Choroid plexus epithelial cell (primary cell): ENCODE data around the gene PRKCA.
"Not testable (repeated sequence)": the region's sequence is repeated elsewhere in the genome, so short reads cannot be mapped to it uniquely, and the experiment has no call there.

Experiments
- DNase-seq: peaks from one replicate; pipeline ENCODE4 v3.0.0-alpha.2; 2010; ENCODE audit warnings: low read depth
- H3K4me3 ChIP-seq: 2 replicates; pipeline ENCODE4 v1.5.1; 2011; ENCODE audit warnings: low read depth, mild to moderate bottlenecking, control low read depth, low read length, moderate library complexity
- CTCF ChIP-seq: conservative IDR thresholded peaks from 2 replicates; pipeline ENCODE4 v1.5.1; 2011; ENCODE audit warnings: low read depth, mild to moderate bottlenecking, control low read depth, inconsistent platforms, low read length, moderate library complexity

The PRKCA gene

GRCh38 chr17:66487121-66487520, 184.7 kb downstream of the PRKCA start:
- no peak for DNase-seq
- no peak for TF ChIP-seq CTCF
- no peak overlapping the region for H3K4me3 ChIP-seq

- no peak for DNase-seq
- TF ChIP-seq CTCF: no peak
- H3K4me3 ChIP-seq: no peak overlapping the region
These were observed 185.6 kb downstream of the PRKCA start for GRCh38 chr17:66487981-66488468.

- H3K4me3 ChIP-seq: no peak overlapping the region
- no peak for DNase-seq
- no peak for TF ChIP-seq CTCF
These were observed 186.5 kb downstream of the PRKCA start for GRCh38 chr17:66488864-66489263.

GRCh38 chr17:66489576-66489975, 187.2 kb downstream of the PRKCA start:
- DNase-seq, H3K4me3 ChIP-seq: not testable (repeated sequence)

GRCh38 chr17:66491213-66491612, 188.8 kb downstream of the PRKCA start:
- DNase-seq: no peak
- no peak for TF ChIP-seq CTCF
- H3K4me3 ChIP-seq: no peak overlapping the region

GRCh38 chr17:66491665-66492064, 189.3 kb downstream of the PRKCA start:
- no peak for TF ChIP-seq CTCF
- no peak overlapping the region for H3K4me3 ChIP-seq
- no peak for DNase-seq

GRCh38 chr17:66492080-66492479, 189.7 kb downstream of the PRKCA start:
- no peak for DNase-seq
- no peak overlapping the region for H3K4me3 ChIP-seq
- TF ChIP-seq CTCF: no peak
